GM19372 (cell line): ENCODE data around the gene CFH.
"Not testable (repeated sequence)": the region's sequence is repeated elsewhere in the genome, so short reads cannot be mapped to it uniquely, and the experiment has no call there.

ENCODE experiments used
- ATAC-seq: cut with Tn5 transposase; IDR thresholded peaks from one replicate; pipeline ENCODE4 v1.9.1; 2021; ENCODE audit warnings: mild to moderate bottlenecking, low read depth, moderate library complexity; ENCODE audit not compliant: unreplicated experiment

CFH gene

DNA sequence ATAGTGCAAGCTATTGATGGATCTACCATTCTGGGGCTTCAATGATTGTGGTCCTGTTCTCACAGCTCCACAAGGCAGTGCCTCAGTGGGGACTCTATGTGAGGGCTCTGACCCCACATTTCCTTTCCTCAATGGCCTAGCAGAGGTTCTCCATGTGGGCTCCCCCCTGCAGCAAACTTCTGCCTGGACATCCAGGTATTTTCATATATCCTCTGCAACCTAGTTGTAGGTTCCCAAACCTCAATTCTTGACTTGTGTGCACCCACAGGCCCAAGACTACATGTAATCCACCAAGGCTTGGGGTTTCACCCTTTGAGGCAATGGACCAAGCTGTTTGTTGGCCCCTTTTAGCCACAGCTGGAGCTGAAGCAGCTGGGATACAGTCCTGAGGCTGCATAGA lies 86.9 kb downstream of the CFH start:
- no peak for ATAC-seq

DNA sequence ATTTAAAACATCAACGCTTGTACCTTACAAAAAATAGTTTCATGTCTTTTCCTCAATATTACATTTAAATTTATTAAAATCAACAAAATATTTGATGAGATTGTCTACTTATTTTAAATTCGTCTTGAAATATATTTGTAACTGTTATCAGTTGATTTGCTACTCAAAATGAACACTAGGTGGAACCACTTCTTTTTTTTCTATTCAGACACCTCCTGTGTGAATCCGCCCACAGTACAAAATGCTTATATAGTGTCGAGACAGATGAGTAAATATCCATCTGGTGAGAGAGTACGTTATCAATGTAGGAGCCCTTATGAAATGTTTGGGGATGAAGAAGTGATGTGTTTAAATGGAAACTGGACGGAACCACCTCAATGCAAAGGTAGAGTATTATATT lies 91.4 kb downstream of the CFH start:
- not testable (repeated sequence) for ATAC-seq

DNA sequence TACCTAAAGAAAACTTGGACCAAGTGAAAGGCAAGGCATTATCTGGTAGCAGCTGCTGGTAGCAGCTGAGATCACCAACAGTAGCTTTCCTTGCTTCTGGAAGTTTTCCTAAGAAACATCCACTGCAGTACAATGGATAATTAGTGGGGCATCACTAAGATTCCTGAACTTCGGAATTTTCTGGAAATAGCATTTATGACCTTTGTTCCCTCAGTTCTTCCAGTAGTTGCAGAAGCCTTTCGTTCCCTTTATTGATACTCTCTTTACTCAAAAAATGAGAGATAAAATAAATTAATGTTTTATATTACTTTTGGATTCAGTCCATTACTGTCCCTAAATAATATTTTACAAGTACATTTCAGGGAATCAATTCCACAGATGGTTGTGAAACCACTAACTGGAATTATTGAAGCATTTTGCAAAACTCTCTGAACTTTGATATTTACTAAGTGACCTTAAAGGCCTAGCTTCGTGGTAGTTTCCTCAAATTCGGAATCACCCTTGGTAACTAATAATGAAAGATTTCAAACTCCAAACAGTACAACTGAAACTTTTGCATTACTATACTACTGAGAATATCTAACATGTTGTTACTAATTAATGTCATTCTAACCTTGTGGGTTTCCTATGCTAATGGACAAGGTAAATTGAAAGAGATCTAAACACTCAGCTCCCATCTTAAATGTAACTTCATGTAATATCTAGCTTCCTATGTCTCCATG lies 113.3 kb downstream of the CFH start:
- not testable (repeated sequence) for ATAC-seq

DNA sequence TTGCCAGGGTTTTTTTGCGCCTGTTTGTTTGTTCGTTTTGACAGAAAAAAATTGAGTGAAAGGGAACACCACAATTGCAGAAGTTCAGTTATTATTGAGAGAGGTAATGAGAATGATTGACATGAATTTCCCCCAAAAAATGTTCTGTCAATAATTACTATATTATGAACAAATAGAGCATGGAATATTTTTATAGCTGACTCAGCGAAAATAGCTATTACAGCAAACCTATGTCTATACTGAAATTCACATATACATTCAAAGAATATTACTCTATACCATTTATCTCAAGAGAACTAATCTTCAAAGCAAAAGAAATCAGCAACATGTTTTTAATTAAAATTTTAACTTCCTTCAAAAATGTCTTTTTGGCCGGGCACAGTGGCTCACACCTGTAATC lies 118.0 kb downstream of the CFH start:
- ATAC-seq: not testable (repeated sequence)

DNA sequence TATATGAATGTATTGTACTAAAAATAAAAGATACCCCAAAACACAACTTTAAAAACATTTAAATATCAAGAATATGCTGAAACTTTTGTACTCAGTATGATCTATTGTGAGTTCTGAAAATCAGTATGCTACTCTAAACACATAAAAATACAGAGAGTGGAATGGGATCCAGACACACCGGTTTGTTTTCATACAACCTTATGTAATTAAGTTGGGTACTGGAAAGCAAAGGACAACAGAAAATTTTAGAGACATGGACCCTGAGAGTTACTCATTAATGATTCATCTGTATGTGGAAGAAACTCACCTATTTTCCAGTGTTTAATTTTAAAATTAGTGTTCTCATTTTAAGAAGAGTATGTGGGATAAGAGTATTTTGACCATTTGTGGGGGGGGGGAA lies 121.9 kb downstream of the CFH start:
- no peak for ATAC-seq

DNA sequence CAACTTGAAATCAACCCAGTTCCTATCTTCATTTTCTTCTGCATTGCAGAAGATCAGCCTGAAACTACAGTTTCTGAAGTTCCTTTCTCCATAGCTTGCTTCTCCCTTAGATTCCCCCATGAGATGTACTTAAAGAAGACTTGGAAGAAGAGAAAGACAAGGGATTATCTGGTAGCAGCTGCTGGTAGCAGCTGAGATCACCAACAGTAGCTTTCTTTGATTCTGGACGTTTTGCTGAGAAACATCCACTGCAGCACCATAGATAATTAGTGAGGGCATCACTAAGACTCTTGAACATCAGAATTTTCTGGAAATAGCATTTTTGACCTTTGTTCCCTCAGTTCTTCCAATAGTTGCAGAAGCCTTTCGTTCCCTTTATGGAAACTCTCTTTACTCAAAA lies 122.3 kb downstream of the CFH start:
- no peak for ATAC-seq

DNA sequence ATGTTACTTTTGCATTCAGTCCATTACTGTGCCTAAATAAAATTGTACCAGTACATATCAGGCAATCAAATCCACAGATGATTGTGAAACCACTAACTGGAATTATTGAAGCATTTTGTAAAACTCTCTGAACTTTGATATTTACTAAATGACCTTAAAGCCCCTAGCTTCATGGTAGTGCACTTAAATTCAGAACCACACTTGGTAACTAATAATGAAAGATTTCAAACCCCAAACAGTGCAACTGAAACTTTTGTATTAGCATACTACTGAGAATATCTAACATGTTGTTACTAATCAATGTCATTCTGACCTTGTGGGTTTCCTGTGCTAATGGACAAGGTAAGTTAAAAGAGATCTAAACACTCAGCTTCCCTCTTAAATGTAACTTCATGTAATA lies 122.8 kb downstream of the CFH start, which contains the start of gene CFHR3:
TSS of gene CFHR3 (plus strand) at position 238 of the 400 bp plus-strand sequence. CDS start at position 285, 47 bp downstream.
- ATAC-seq: no peak

DNA sequence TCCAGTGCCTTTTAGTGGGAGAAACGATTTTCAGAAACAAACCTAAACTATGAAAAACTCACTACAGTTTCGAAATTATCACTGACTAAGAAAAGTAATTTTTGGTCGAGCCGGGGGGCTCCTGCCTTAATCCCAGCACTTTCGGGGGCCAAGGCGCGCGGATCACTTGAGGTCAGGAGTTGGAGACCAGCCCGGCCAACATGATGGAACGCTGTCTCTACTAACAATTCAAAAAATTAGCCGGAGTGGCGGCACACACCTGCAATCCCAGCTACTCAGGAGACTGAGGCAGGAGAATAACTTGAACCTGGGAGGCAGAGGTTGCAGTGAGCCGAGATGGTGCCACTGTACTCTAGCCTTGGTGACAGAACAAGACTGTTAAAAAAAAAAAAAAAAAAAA lies 125.8 kb downstream of the CFH start:
- ATAC-seq: no peak

DNA sequence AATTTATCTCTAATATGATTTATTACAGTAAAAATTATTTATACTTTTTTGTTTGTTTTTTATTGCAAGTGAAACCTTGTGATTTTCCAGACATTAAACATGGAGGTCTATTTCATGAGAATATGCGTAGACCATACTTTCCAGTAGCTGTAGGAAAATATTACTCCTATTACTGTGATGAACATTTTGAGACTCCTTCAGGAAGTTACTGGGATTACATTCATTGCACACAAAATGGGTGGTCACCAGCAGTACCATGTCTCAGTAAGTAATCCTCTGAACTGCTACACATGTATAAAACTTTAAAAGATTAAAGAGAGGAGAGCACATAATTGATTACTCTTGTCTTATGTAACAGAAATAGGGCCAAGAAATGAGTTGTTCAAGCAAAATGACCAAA lies 127.2 kb downstream of the CFH start:
- no peak for ATAC-seq

DNA sequence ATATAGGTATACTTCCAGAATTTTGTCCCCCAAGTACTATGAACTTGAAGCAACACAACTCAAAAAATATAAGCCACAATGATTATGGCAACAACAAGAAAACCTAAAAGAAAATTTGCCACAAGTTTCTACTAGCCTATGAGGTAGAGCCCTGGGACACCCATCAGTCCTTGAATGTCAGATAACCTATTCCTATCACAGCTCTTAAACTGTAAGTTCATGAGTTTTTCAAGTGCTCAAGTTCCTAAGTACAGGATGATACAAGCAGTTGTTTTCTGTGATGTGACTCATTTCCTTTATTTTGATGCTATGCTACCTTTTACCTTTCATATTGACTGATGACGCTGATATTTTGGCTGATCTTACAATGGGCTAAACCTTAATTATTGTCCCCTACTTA lies 139.4 kb downstream of the CFH start:
- ATAC-seq: not testable (repeated sequence)

DNA sequence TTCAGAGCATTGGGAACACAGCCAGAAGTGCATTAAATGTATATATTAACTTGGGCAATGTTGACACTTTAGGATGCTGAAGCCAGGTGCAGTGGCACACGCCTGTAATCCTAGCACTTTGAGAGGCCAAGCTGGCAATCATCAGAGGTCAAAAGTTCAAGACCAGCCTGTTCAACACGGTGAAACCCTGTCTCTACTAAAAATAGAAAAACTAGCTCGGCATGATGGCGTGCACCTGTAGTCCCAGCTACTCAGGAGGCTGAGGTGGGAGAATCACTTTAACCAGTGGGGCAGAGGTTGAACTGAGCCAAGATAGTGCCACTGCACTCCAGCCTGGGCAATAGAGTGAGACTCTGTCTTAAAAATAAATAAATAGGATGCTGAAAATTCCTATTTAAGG lies 142.3 kb downstream of the CFH start:
- not testable (repeated sequence) for ATAC-seq
